HG02610 (cell line): ENCODE measurements around the gene BANF2.
"Not testable (repeated sequence)": the region's sequence is repeated elsewhere in the genome, so short reads cannot be mapped to it uniquely, and the experiment has no call there.

ENCODE experiments used
- ATAC-seq: cut with Tn5 transposase; IDR thresholded peaks from one replicate; pipeline ENCODE4 v1.9.1; 2021; ENCODE audit warnings: mild to moderate bottlenecking, moderate library complexity; ENCODE audit not compliant: unreplicated experiment

BANF2 gene

GRCh38 chr20:17761604-17762003 is 61.8 kb downstream of the BANF2 start:
- ATAC-seq = no peak

DNA sequence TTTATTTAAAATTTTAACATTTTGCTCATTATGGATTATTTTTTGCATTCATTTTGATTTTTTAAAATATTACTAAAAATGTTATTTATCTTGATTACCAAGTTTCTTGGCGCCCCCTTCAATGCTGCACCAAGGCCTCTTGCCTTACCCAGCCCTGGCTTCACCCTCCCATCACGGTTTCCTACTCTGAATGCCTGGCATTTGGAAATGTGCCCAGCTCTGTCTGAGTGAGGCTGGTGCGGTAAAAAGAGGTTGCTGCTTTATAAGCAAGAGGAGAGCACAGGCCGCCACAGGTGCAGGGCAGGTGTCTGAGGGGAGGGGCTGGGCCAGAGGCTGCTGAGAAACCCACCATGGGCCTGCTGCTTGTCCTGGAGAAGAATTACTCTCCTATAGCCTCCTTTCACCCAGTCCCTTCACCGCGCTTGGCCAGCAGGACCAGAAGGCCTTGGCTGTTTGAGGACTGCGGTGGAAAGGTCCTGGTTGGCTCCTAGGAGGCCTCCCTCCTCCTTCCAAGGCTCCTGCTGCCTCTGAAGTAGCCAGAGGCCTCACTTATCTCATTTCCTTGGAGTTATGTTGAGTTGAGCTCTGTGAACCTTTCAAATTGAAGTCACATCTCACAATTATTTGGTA is 62.6 kb downstream of the BANF2 start:
- ATAC-seq = no peak

DNA sequence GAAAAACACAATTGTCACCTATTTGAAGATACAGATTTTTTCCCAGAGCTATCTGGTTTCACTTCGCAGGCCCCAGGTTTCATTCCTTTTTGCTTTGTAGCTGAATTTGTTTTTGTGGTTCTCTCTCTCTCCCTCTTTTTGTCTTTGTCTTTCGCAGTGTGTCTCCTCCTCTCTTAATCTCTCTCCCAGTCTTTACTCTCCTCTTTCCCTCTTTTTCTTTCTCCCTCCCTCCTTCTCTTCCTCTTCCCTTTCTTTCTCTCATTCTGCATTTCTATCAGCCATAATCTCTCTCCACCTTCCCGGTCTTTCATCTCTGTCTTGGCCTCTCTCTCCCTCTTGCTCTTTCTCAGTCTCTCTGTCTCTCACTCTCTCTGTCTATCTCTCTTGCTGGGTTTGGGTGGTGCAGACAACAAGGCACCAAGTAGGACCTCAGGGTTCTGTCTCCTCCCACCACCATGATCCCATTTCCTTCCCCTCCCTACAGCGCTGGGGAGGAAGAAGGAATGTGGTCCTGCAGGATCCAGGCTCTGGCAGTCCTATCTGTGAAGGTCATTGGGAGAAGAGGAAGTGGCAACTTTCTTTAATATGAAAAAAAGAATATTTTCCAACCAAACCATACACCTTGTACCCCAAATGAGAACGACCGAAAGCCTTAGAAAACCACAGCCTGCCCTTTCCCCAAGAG is 63.2 kb downstream of the BANF2 start:
- ATAC-seq = no peak

- no peak for ATAC-seq
Observed at GRCh38 chr20:17765017-17765416, 65.3 kb downstream of the BANF2 start.

GRCh38 chr20:17765584-17765983 is 65.8 kb downstream of the BANF2 start:
- ATAC-seq = no peak

GRCh38 chr20:17766226-17766625 is 66.5 kb downstream of the BANF2 start:
- ATAC-seq = no peak

DNA sequence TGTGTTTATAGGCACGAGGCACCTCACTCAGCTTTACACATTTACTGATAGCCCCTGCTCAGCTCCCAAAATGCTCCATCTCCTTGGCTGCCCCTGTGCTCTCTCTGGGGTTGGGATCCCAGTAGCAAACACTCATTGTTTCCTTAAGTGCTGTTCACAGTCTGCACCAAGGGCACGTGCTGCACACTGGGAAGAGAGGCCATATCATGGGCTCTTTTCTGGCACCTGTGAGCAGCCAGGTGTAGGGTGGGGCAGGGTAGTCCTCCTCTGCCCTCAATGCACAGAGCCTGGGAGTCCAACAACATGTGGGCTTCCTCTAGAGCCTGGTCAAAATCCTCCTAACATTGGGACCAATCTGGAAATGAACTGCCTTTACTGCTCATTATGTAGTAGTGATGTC is 67.9 kb downstream of the BANF2 start:
- ATAC-seq = no peak

- no peak for ATAC-seq
Observed at GRCh38 chr20:17768271-17768670, 68.5 kb downstream of the BANF2 start.

GRCh38 chr20:17769716-17770115 is 70.0 kb downstream of the BANF2 start:
- ATAC-seq = not testable (repeated sequence)

GRCh38 chr20:17771206-17772004 is 71.6 kb downstream of the BANF2 start:
- ATAC-seq = no peak

DNA sequence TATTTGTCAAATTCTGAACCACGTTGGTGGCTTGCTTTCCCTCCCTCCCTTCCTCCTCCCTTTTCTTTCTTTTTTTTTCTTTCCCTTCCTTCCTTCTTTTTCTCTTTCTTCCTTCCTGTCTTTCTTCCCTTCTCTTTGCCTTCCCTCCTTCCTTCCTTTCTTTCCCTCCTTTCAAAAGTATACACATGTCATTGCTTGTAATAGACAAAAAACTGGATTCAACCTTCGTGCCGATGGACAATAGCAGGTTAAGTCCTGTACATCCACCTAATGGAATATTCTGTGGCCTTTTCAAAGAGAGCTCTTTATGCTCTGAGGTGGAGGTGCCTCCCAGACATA is 72.2 kb downstream of the BANF2 start:
- no peak for ATAC-seq

DNA sequence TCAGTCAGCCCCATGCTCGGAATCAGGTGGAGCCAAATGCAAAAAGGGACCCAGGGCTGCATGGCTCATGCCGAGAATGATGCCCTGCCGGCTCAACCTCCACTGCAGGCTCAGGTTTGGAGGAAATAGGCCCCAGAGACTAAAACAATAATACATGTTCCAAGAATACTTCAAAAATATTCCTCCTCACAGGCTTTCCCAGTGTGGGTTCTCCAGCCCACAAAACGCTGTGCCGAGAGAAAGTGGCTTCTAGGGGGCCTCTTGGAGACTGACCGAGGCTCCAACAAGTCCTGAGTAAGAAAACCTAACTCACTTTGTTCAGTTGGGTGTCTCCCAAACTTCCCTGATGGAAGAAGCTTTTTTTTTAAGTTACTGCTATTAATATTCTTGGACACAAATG is 73.9 kb downstream of the BANF2 start:
- ATAC-seq = no peak

GRCh38 chr20:17775600-17775999 is 75.8 kb downstream of the BANF2 start:
- no peak for ATAC-seq

GRCh38 chr20:17776551-17776950 is 76.8 kb downstream of the BANF2 start:
- ATAC-seq = no peak

GRCh38 chr20:17779011-17779410 is 79.2 kb downstream of the BANF2 start:
- ATAC-seq = not testable (repeated sequence)

DNA sequence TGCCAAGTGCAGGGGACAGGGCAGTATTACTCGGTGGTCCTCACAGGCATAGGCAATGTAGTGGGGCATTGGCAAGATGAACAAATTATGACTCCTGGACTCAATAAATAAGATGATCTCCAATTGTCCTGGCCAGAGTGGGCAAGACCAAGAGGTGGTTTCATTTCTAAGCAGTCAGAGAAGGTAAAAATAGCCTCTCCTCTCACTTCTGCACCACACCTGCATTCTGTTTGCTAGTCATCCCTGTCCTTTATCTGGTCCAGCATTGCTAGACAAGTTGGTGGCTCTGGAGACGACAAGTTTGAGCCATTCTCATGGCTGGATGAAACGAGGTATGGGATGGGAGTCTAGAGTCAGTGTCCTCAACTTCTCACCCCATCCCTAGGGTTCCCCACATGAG is 83.0 kb downstream of the BANF2 start:
- peak; percentile 69 for ATAC-seq

DNA sequence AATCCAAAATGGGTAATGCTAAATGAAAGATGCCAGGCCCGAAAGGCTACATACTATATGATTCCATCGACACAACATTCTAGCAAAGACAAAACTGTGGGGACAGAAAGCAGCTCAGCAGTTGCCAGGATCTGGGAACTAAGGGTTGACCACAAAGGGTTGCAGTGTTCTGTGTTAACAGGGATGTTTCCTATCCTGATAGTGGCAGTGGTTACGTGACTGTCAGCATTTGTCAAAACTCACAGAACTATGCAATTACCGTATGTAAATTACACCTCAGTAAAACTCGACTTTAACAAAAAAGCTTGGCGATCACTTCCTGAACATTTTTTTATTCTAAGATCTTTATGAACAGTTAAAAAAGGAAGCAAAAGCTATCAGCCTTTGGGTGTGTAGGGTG is 83.9 kb downstream of the BANF2 start:
- ATAC-seq = no peak

- no peak for ATAC-seq
Observed at GRCh38 chr20:17785007-17785406, 85.2 kb downstream of the BANF2 start.
